SK-N-SH (cell line): ENCODE data around the gene GLUD1. TPM values are rescaled to one million over a fixed set of nuclear protein-coding genes. Genes with fewer than 3 reads are reported as not detected.

Experiments used
- CTCF ChIA-PET: fragments of 300-600, 350-600 bp; formaldehyde crosslinking; extraction: SDS; loops from one replicate; lab custom pipeline; 2021; lab: Yijun Ruan, JAX
- POLR2A ChIA-PET: fragments of 350-600 bp; sonication (Branson Sonifier 250); formaldehyde crosslinking; extraction: SDS; loops from one replicate; lab custom pipeline; 2020; ENCODE audit warnings: antibody characterized with exemption, inconsistent platforms; lab: Yijun Ruan, JAX
- DNase-seq: peaks from one replicate; pipeline ENCODE4 v3.0.0; 2012
- H2AFZ ChIP-seq: fragments of 200-600 bp; sonication (generic); 2 replicates; pipeline ENCODE4 v1.8.1; 2016; ENCODE audit warnings: antibody characterized with exemption, mild to moderate bottlenecking, low read depth
- H3F3A ChIP-seq: fragments of 200-600 bp; sonication (generic); replicated peaks from 2 replicates; pipeline ENCODE3; 2016; ENCODE audit warnings: antibody characterized with exemption, mild to moderate bottlenecking; ENCODE audit not compliant: insufficient read depth
- H3K27ac ChIP-seq, 2 experiments: fragments of 200-500 bp in 1 of 2; fragments of 200-600 bp in 1 of 2; sonication (Bioruptor generic) in 1 of 2; sonication (generic), shearing (Covaris generic) in 1 of 2; 2 replicates each; pipeline versions ENCODE4 v1.5.1 to v1.6.1; 2014 to 2016; ENCODE audit warnings: low read depth in 2 of 2, inconsistent platforms in 1 of 2, low read length in 1 of 2, mild to moderate bottlenecking in 1 of 2, mixed read lengths in 1 of 2
- H3K27me3 ChIP-seq: fragments of 200-600 bp; sonication (generic), shearing (Covaris generic); 2 replicates; pipeline ENCODE4 v1.6.1; 2016; ENCODE audit warnings: mixed run types; ENCODE audit not compliant: insufficient read depth
- H3K36me3 ChIP-seq, 2 experiments: fragments of 200-500 bp in 1 of 2; fragments of 200-600 bp in 1 of 2; sonication (Bioruptor generic) in 1 of 2; sonication (generic) in 1 of 2; replicated peaks in 1 of 2; 2 replicates each; pipeline versions ENCODE3 to v1.5.1; 2014 to 2016; ENCODE audit warnings: low read length in 1 of 2, mild to moderate bottlenecking in 1 of 2; ENCODE audit not compliant: insufficient read depth in 2 of 2, control insufficient read depth in 1 of 2
- H3K4me1 ChIP-seq, 2 experiments: fragments of 200-500 bp in 1 of 2; fragments of 200-600 bp in 1 of 2; sonication (Bioruptor generic) in 1 of 2; sonication (generic), shearing (Covaris generic) in 1 of 2; 2 replicates each; pipeline versions ENCODE4 v1.5.1 to v1.6.1; 2014 to 2016; ENCODE audit warnings: low read depth in 1 of 2, low read length in 1 of 2, mixed run types in 1 of 2; ENCODE audit not compliant: insufficient read depth in 2 of 2, control insufficient read depth in 1 of 2
- H3K4me2 ChIP-seq: fragments of 200-600 bp; sonication (generic), shearing (Covaris generic); 2 replicates; pipeline ENCODE4 v1.6.1; 2017; ENCODE audit warnings: mixed run types
- H3K4me3 ChIP-seq, 2 experiments: fragments of 200-500 bp in 1 of 2; fragments of 200-600 bp in 1 of 2; sonication (Bioruptor generic) in 1 of 2; sonication (generic), shearing (Covaris generic) in 1 of 2; 2 replicates each; pipeline versions ENCODE4 v1.5.1 to v1.8.1; 2014 to 2016; ENCODE audit warnings: low read depth in 2 of 2, inconsistent platforms in 1 of 2, low read length in 1 of 2, mild to moderate bottlenecking in 1 of 2, mixed read lengths in 1 of 2, moderate library complexity in 1 of 2
- H3K79me2 ChIP-seq: fragments of 200-600 bp; sonication (generic); 2 replicates; pipeline ENCODE4 v1.8.1; 2017; ENCODE audit warnings: mild to moderate bottlenecking; ENCODE audit not compliant: insufficient read depth
- H3K9ac ChIP-seq: fragments of 200-600 bp; sonication (generic); 2 replicates; pipeline ENCODE4 v1.6.1; 2017; ENCODE audit warnings: mixed run types
- H3K9me2 ChIP-seq: fragments of 200-600 bp; sonication (generic); 2 replicates; pipeline ENCODE4 v1.6.1; 2017; ENCODE audit warnings: mixed run types
- H3K9me3 ChIP-seq: fragments of 200-600 bp; sonication (generic); 2 replicates; pipeline ENCODE4 v1.6.1; 2017; ENCODE audit warnings: mixed run types, mild to moderate bottlenecking, moderate library complexity
- H4K20me1 ChIP-seq: fragments of 200-600 bp; sonication (generic); 2 replicates; pipeline ENCODE4 v1.6.1; 2017; ENCODE audit warnings: mild to moderate bottlenecking, mixed run types; ENCODE audit not compliant: insufficient read depth
- MEF2A ChIP-seq: IDR thresholded peaks from 2 replicates; pipeline ENCODE4 v1.4.0; 2012; ENCODE audit warnings: low read depth, borderline replicate concordance
- MXI1 ChIP-seq: IDR thresholded peaks from 2 replicates; pipeline ENCODE4 v1.6.1; 2012; ENCODE audit warnings: mild to moderate bottlenecking, low read depth, low read length, improper control_type of control experiment
- POLR2AphosphoS5 ChIP-seq: IDR thresholded peaks from 2 replicates; pipeline ENCODE4 v1.6.1; 2012; ENCODE audit warnings: low read depth, low read length
- RAD21 ChIP-seq: IDR thresholded peaks from 2 replicates; pipeline ENCODE4 v1.6.1; 2012; ENCODE audit warnings: mild to moderate bottlenecking, low read length
- TAF1 ChIP-seq: IDR thresholded peaks from 2 replicates; pipeline ENCODE4 v1.6.1; 2012; ENCODE audit warnings: low read depth, mild to moderate bottlenecking, low read length, moderate library complexity, borderline replicate concordance
- TCF12 ChIP-seq: IDR thresholded peaks from 2 replicates; pipeline ENCODE4 v1.4.0; 2012
- WGBS: methylation state at CpG from one replicate; pipeline ENCODE4 v1.1.6; 2017; ENCODE audit warnings: low lambda C conversion rate; 5-methylcytosine and 5-hydroxymethylcytosine counted together
- polyA plus RNA-seq, 3 experiments: library from polyadenylated mRNA; depleted of rRNA; stranded (reverse); fragments of >200 nt; gene quantifications; 2 replicates each; pipeline ENCODE4 v1.2.3, GENCODE V29; 2012
- TF ChIP-seq, protein P1 (sequence below): fragments of 200-600 bp; sonication (generic); IDR thresholded peaks from 2 replicates; pipeline ENCODE4 v1.6.1; 2017; ENCODE audit warnings: antibody characterized with exemption, mild to moderate bottlenecking, moderate library complexity
- TF ChIP-seq, protein P2 (sequence below): IDR thresholded peaks from 2 replicates; pipeline ENCODE4 v1.4.0; 2012; ENCODE audit warnings: low read depth

GLUD1 gene
- polyA plus RNA-seq, 1 of the 3 experiments (the other 2 are of a cell fraction), result 43.3 TPM

DNA sequence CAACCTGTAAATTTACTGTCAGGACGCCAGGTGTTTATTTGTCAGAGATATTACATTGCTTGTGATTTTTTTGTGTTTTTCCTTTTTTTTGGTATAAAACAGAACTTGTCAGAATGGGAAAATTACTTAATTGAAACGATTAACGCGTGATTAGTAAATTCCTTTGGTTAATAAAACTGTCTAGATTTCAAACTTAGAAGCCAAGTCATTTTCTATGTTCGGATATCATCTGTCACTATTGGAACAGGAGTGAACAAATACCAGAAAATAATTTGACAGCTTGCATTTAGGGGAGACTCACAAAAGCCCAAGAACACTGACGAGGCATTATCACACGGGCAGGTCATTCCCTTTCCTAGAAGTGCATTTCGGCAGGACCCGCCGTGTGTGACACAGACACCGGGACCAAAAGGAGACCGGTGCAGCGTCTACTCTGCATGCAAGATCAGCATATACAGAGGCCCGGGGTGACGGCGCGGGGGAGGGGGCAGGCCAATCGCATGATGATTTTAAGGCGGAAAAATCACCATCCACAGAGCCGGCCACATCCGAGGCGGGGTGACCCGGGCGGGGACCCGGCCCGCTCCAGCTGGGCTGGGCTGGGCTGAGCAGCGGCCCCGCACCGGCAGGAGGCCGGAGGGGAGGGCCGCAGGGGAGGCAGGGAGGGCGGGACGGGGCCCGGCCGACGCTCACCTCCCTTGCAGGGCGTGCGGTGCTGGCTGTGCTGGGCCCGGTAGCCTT, 841 bp downstream of the GLUD1 start:
- POLR2A ChIA-PET, result no interaction called here
- 3% methylated on average over 23 of the region's 39 CpGs for WGBS

DNA sequence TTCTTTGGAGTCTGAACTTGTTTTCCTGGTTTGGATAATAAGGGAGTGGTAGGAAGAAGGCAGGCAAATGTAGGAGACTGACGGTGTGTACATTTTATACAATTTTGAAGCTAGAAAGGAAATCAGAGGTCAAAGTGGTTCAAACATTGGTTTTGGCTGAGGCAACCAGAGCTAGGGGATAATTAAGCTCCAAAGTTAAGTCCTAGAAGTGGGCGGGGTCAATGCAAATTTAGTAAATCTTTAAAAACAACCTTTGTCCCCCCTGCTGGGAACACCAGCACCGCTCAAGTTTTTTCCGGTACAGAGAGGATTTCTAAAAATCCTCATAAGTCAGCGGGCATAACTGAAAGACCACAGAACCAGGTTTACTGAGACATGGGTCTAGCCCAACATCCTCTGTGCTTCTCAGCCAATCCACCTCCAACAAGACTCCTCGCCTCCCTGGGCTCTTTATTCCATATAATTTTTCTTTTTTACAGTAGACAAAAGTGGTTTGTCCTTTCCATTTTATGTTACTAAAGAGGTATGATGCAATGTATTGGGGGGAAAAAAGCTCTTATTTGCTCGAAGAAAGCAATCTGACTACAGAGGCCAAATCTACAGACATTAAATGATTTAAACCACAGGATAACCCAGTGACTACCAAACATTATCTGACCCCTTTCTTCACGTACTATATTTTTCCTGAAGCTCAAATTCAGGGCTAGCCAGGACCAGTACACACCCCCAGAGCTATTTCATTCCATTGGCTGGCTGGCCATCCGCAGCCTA, 1.6 kb downstream of the GLUD1 start:
- no peak for DNase-seq
- Histone ChIP-seq H2AFZ (no peak overlapping the region), H3F3A (no peaks in the 10 kb centered on the region), H3K4me2 (peak overlapping the region; percentile 92), H3K36me3 (peaks cover 24 to 31% of the 10 kb centered on the region in 2 experiments), H3K9me2 (no peaks in the 10 kb centered on the region), H4K20me1 (peaks cover 19% of the 10 kb centered on the region), H3K9me3 (no peaks in the 10 kb centered on the region), H3K4me3 (peak overlapping the region; percentile 74 to 85), H3K27ac (peak overlapping the region; percentile 28 to 75; a peak in 2 of 4 replicates), H3K9ac (peak overlapping the region; percentile 75), H3K4me1 (peaks cover 8% of the 10 kb centered on the region in 2 experiments; a peak in 3 of 4 replicates), H3K79me2 (peaks cover 82% of the 10 kb centered on the region), H3K27me3 (no peaks in the 10 kb centered on the region)
- TF ChIP-seq MEF2A, result no peak
- ChIA-PET POLR2A (no interaction called here), CTCF (interaction anchor here (0.5 to 1.4 kb wide), 5 partner anchors 123 to 338 kb away, joined by 3 to 5 read pairs (median 3); no protein-coding TSS in a partner anchor)
- WGBS, result 8% methylated on average over 9 of the region's 9 CpGs

More for the DNA sequence above, 841 bp downstream of the GLUD1 start:
- DNase-seq, result peak; percentile 68
- Histone ChIP-seq H3F3A (no peaks in the 10 kb centered on the region), H3K79me2 (peaks cover 77% of the 10 kb centered on the region), H3K27me3 (no peaks in the 10 kb centered on the region), H3K27ac (peak overlapping the region; percentile 75 to 89), H3K4me2 (peak overlapping the region; percentile 92), H4K20me1 (peaks cover 19% of the 10 kb centered on the region), H3K9me3 (no peaks in the 10 kb centered on the region), H3K36me3 (peaks cover 19 to 30% of the 10 kb centered on the region in 2 experiments), H3K4me1 (peaks cover 8% of the 10 kb centered on the region in 2 experiments; a peak in 3 of 4 replicates), H3K9me2 (no peaks in the 10 kb centered on the region), H3K9ac (peak overlapping the region; percentile 75), H2AFZ (peak overlapping the region; percentile 50; the same call in 1 of the 2 replicates), H3K4me3 (peak overlapping the region; percentile 74 to 85)
- CTCF ChIA-PET, result interaction anchor here (0.5 to 1.4 kb wide), 5 partner anchors 124 to 339 kb away, joined by 3 read pairs; no protein-coding TSS in a partner anchor
- TF ChIP-seq POLR2AphosphoS5, result no peak
- 0 out of 2 replicates have a peak, but pooled peaks have one; percentile 7 for TF ChIP-seq TAF1
- TF ChIP-seq, protein P1, sequence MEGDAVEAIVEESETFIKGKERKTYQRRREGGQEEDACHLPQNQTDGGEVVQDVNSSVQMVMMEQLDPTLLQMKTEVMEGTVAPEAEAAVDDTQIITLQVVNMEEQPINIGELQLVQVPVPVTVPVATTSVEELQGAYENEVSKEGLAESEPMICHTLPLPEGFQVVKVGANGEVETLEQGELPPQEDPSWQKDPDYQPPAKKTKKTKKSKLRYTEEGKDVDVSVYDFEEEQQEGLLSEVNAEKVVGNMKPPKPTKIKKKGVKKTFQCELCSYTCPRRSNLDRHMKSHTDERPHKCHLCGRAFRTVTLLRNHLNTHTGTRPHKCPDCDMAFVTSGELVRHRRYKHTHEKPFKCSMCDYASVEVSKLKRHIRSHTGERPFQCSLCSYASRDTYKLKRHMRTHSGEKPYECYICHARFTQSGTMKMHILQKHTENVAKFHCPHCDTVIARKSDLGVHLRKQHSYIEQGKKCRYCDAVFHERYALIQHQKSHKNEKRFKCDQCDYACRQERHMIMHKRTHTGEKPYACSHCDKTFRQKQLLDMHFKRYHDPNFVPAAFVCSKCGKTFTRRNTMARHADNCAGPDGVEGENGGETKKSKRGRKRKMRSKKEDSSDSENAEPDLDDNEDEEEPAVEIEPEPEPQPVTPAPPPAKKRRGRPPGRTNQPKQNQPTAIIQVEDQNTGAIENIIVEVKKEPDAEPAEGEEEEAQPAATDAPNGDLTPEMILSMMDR, result no peak
- TF ChIP-seq, protein P2, sequence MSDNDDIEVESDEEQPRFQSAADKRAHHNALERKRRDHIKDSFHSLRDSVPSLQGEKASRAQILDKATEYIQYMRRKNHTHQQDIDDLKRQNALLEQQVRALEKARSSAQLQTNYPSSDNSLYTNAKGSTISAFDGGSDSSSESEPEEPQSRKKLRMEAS, result no peak; the same call in 1 of the 2 replicates
- TF ChIP-seq MXI1, result peak; percentile 64; the same call in 1 of the 2 replicates
- 0 out of 2 replicates have a peak, but pooled peaks have one; percentile 10 for TF ChIP-seq RAD21
- no peak for TF ChIP-seq TCF12
